ENCODE measurements around the gene CORO2B. TPM values are rescaled to one million over a fixed set of nuclear protein-coding genes. Genes with fewer than 3 reads are reported as not detected.
A peak's percentile ranks its signal among the peaks of the same experiment; 100 is the strongest.

The CORO2B gene
- total RNA-seq, 1 donor from 2014 or later = 3.9 TPM

- Mint-ChIP-seq H3K27ac (no peak overlapping the region), H3K27me3 (peaks cover 60% of the 10 kb centered on the region), H3K36me3 (no peaks in the 10 kb centered on the region), H3K4me3 (no peak overlapping the region), H3K9me3 (no peaks in the 10 kb centered on the region), H3K4me1 (ENCODE audit: unreplicated experiment) (peaks cover 25% of the 10 kb centered on the region)
- peak; percentile 50 for DNase-seq (ENCODE audit: extremely low spot score, unreplicated experiment)
- no peak for TF ChIP-seq CTCF (conservative IDR thresholded peaks at IDR 0.05)
Observed at GRCh38 chr15:68555679-68556037, 23.1 kb upstream of the CORO2B start.

- no peak for TF ChIP-seq CTCF (conservative IDR thresholded peaks at IDR 0.05)
- Mint-ChIP-seq H3K27ac (no peak overlapping the region), H3K4me1 (ENCODE audit: unreplicated experiment) (peaks cover 26% of the 10 kb centered on the region), H3K9me3 (no peaks in the 10 kb centered on the region), H3K4me3 (no peak overlapping the region), H3K36me3 (no peaks in the 10 kb centered on the region), H3K27me3 (peaks cover 62% of the 10 kb centered on the region)
- DNase-seq (ENCODE audit: extremely low spot score, unreplicated experiment) = peak; percentile 60
Observed at GRCh38 chr15:68556139-68556990, 22.4 kb upstream of the CORO2B start.

DNA sequence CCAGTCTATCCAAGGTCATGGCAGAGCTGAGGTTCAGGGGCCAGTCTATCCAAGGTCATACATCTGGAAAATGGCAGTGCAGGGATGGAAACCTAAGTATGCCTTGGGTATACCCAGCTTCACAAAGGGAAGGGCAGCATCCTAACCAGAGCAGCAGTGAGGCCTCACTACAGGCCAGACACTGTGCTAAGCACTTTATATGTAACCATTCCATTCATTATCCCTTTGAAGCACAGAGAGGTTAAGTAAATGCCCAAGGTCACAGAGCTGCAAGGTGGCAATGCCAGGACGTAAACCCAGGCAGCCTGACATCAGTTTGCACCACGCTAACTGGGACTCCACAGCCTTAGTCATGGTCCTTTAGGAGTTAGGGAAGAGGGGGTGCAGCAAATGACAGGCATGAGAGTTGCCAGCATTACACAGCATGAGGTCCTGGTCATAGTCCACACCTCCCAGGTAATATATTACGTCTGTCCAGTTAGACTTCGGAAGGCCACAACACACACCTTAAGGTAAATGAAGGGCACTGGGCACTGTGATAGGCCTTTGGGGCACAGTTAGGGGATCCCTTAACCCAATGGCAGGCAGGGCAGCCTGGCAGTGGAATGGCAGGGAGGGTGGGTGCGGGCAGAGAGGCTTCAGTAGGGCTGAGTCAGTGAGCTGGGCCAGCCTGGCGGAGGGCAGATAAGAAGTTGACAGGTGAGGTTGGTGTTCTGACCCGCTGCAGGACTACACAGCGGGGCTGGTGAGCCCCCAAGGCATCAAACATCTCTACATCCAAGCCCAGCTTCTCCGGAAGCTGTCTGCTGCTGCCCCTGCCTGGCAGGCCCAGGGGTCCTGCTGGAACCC, 21.1 kb upstream of the CORO2B start:
- TF ChIP-seq CTCF (conservative IDR thresholded peaks at IDR 0.05) = no peak
- Mint-ChIP-seq H3K9me3 (no peaks in the 10 kb centered on the region), H3K27ac (no peak overlapping the region), H3K27me3 (peaks cover 60% of the 10 kb centered on the region), H3K4me3 (no peak overlapping the region), H3K36me3 (no peaks in the 10 kb centered on the region), H3K4me1 (ENCODE audit: unreplicated experiment) (peaks cover 26% of the 10 kb centered on the region)
- DNase-seq (ENCODE audit: extremely low spot score, unreplicated experiment) = no peak

- no peak for TF ChIP-seq CTCF (conservative IDR thresholded peaks at IDR 0.05)
- Mint-ChIP-seq H3K27me3 (peaks cover 55% of the 10 kb centered on the region), H3K9me3 (no peaks in the 10 kb centered on the region), H3K36me3 (no peaks in the 10 kb centered on the region), H3K4me1 (ENCODE audit: unreplicated experiment) (peaks cover 26% of the 10 kb centered on the region), H3K4me3 (peak overlapping the region; percentile 95), H3K27ac (peak overlapping the region; percentile 40)
- no peak for DNase-seq (ENCODE audit: extremely low spot score, unreplicated experiment)
Observed at GRCh38 chr15:68558318-68559305, 20.2 kb upstream of the CORO2B start.

All from type B pancreatic cell (in vitro differentiated cells).